ENCODE results near the gene CUTC. TPM values are rescaled to one million over a fixed set of nuclear protein-coding genes. Genes with fewer than 3 reads are reported as not detected.
"Not testable (repeated sequence)": the region's sequence is repeated elsewhere in the genome, so short reads cannot be mapped to it uniquely, and the experiment has no call there.

CUTC gene
- total RNA-seq, 1 donor from 2014 or later, result 37.2 TPM

DNA sequence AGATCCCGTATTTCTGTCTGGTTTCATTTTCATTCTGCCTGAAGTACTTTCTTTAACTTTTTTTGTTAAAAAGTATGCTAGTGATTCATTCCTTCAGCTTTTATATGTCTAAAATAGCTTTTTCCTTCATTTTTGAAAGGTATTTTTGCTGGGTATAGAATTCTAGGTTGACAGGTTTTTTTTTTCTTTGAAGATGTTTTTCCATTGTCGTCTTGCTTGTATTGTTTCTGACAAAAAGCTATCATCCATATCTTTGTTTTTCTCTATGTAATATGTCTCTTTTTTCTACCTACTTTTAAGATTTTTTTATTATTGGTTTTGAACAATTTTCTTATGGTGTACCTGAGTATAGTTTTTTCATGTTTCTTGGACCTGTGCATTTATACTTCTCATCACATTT lies 8.2 kb downstream of the CUTC start:
- no peak for ATAC-seq (ENCODE audit: poor library complexity)
- intact Hi-C loops (cut with DNase I), result no loop called here
- DNase-seq, result no peak

DNA sequence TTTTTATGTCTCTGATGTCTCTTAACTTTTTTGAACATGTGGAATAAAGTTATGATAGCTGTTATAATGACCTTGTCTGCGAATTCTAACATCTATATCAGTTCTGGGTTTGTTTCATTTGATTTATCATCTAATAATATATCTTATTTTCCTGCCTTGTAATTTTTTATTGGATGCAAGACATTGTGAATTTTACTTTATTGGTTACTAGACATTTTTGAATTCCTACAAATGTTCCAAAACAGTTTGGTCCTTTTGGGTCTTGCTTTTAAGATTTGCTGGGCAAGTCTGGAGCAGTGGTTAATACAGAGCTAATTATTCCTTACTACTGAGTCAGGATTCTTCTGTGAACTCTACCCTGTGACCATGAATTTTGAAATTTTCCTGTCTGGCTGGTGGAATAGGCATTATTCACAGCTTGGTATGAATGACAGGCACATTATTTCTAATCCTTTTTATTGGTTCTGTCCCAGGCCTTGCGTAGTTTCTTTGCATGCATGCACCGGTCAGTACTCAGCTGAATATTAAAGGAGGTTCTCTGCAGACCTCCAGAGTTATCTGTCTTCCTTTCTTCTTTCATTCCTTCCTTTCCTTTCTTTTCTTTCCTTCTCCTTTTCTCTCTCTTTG lies 9.0 kb downstream of the CUTC start:
- DNase-seq, result no peak
- intact Hi-C loops (cut with DNase I), result no loop called here
- ATAC-seq (ENCODE audit: poor library complexity), result no peak

DNA sequence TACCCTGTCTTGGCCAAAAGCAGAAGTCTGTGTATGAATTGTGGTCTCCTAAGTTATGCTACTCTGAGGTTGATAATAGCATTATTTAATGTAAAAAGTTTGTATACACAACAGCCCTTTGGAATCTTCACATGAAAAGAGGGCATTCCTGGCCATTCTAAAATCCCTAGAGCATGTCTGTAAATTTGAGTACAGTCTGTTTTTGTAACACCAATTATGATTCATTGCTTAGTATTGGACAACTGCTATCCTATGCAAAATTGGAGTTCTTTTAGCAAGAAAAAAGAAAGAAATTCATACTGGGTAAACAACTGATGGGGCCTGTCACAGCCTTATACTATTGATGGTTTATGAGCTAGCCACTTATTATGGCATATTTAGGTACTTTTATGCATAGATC lies 10.2 kb downstream of the CUTC start:
- intact Hi-C loops (cut with DNase I), result no loop called here
- DNase-seq, result no peak
- ATAC-seq (ENCODE audit: poor library complexity), result no peak

DNA sequence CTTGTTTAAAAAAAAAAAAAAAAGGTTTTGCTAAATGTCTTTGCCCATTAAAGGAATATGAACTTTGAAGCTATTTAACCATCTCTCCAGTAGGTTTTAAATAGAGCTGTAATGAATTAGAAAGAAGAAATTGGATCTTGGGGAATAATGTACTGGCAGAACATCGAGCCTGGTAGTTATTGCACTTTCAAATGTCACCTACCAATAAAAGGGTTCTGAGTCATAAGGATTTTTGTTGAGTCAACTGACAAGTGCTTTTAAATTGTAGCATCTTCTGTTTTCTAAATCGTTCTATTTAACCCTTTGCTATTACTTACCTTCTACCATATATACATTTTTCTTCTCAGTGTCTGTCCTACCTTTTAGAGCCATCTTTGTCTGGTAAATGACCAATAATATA lies 10.7 kb downstream of the CUTC start:
- intact Hi-C loops (cut with DNase I), result no loop called here
- ATAC-seq (ENCODE audit: poor library complexity), result no peak
- DNase-seq, result no peak

DNA sequence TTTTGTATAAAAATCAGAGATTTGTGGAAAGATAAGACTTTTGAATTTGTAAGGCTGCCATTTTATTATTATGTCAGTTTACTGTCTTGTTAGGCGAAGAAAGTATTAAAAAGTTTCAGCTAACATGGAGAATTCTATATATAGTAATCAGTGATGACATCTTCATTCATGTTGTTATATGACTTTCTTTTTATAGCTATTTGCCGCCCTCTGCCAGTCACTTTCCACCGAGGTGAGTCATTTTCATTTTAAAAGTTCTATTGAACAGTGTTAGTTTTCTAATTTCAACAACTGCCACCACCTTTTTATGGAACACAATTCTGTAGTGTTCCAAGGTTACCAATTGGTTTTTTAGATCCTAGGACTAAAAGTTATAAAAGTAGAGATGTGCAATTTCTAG lies 11.8 kb downstream of the CUTC start:
- DNase-seq (no peak), ATAC-seq (ENCODE audit: poor library complexity) (no peak)
- intact Hi-C loops (cut with DNase I), result no loop called here

DNA sequence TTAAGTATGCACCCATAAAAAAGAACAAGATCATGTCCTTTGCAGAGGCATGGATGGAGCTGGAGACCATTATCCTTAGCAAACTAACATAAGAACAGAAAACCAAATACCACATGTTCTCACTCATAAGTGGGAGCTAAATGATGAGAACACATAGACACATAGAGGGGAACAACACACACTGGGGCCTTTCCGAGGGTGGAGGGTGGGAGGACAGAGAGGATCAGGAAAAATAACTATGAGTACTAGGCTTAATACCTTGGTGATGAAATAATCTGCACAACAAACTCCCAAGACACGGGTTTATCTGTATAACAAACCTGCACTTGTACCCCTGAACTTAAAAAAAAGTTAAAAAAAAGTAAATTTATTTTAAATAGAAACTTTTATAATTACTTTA lies 14.1 kb downstream of the CUTC start:
- intact Hi-C loops (cut with DNase I); ATAC-seq (ENCODE audit: poor library complexity): not testable (repeated sequence)

DNA sequence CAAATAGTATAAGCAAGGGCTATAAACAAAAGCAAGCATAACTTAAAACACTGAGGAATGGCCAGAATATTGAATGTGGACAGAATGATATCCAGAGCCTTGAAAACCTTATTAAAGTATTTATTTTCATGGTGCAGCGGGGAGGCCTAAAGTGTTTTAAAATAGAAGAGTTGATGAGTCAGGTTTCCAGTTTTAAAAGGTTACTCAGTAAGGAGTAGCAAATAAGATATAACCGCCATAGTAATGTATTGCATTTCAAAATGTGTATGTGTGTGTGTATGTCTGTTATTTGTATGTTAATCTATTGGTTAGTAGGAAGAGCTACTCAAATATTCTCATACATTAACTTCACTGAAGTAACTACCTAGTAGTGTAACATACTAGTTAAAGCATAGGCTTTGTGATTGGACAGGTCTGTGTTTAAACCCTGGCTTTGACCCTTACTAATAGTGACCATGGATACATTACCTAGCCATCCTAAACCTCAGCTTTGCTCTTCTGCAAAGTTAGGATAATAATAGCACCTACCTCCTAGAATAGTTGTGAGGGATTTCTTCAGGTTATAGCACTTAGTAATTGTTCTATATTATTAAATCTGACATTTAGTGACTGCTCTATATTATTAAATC lies 16.9 kb downstream of the CUTC start:
- DNase-seq, result no peak
- intact Hi-C loops (cut with DNase I), result no loop called here
- no peak for ATAC-seq (ENCODE audit: poor library complexity)

More for the DNA sequence above, 14.1 kb downstream of the CUTC start:
- not testable (repeated sequence) for DNase-seq

DNA sequence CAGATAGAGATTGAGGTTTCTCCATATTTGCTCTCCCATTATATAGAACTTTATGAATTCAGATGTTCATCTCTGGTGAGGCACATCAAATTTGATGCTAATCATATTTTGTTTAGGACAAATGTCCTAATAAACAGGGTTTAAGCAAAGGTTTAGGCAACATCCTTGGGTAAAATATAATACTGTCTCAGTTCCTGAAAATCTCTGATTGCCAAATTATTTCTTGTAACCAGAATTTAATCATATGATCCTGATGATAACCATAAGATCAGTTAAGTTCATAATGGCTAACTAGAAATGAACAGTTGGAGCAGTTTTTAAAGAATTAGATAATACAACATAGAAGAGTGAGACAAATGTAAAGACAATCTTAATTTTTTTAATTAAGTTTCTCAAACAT lies 18.6 kb downstream of the CUTC start:
- DNase-seq (no peak), ATAC-seq (ENCODE audit: poor library complexity) (no peak)
- intact Hi-C loops (cut with DNase I), result no loop called here

DNA sequence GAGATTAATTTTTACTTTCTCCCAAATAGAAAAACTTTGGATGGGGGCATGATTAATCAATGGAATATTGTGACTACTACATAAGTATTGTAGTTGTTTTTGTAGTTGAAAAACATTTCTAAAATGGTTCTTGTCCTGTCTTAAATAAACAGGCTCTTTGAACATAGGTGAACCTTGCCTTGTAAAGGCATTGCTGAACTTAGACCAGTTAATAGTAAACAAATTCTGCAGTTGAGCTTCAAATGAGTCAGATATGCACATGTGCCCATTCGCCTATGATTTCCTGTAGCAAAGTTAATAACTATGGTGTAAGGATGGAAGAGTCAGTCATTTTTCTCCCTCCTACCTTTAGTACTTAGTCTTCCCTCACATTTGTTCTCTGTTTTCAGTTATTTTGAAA lies 22.6 kb downstream of the CUTC start:
- DNase-seq (no peak), ATAC-seq (ENCODE audit: poor library complexity) (no peak)
- intact Hi-C loops (cut with DNase I), result no loop called here

DNA sequence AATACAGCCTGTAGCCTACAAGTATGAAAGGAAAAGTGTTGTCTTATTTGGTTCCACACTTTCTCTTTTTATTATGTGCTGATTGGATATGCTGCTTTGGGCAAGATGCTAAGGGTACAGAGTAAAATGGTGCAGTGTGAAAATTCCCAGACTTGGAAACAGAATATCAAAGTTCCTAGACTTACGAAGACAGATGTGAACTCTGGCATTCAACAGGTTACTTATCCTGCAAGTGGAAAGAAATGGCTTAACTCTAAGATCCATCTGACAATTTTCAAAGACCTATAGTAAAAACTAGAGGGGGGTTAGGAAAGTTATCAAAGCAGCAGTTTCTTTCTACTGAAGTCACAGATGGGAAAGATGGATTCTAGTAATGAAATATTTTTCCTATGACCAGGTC lies 24.1 kb downstream of the CUTC start:
- ATAC-seq (ENCODE audit: poor library complexity) (no peak), DNase-seq (no peak)
- intact Hi-C loops (cut with DNase I), result no loop called here

DNA sequence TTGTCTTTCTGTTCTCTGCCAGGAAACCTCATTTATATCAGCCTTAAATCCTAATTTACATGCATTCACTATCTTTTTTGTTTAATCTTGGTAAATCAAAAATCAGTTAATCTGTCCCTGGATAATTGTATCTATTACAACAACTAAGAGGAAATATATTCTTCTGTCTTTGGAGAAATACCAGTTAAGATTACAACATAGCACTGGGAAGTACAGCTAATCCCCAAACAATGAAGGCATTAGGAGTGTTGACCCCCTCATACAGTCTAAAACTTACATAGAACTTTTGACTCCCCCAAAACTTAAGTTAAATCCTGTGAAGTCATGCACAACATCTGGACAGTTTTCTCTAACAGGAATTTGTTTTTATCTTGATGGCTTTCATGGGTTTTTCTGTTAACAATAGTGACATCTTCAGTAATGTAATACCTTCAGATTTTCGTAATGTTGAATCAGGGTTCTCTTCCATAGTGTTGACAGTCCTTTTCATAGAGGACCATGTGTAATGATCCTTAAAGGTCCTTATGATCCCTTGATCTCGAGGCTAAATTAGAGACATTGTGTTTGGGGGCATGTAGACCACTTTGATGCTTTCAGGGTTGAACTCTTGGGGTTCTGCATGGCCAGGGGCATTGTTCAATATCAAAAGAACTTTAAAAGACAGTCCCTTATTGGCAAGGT lies 26.3 kb downstream of the CUTC start:
- ATAC-seq (ENCODE audit: poor library complexity), result no peak
- DNase-seq, result no peak
- intact Hi-C loops (cut with DNase I), result no loop called here

DNA sequence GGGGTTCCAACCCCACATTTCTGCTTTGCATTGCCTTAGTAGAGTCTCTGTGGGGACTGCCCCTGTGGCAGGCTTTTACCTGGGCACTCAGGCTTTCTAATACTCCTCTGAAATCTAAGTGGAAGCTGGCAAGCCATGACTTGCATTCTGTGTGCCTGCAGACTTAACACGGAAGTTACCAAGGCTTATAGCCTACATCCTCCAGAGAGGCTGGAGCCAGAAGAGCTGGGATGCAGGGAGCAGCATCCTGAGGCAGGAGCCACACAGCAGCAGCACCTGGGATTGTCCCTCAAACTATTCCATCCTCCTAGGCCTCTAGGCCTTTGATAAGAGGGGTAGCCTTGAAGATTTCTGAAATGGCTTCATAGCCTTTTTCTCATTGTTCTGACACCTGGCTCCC lies 28.3 kb downstream of the CUTC start:
- intact Hi-C loops (cut with DNase I), result no loop called here
- ATAC-seq (ENCODE audit: poor library complexity) (no peak), DNase-seq (no peak)

DNA sequence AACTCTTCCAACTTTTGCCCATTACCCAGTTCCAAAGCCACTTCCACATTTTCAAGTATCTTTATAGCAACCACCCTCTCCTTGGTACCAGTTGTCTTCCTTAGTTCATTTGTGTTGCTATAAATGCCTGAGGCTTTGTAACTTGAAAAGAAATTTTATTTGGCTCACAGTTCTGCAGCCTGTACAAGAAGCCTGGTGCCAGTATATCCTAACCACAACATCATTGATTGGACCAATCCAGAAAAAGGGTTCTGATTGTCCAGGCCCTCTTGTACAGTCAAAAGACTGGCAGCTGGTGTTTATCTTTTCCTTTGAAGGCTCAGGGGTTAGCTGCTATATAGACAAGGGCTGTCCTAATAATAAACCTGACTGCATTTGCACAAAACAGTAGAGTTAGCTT lies 29.3 kb downstream of the CUTC start:
- DNase-seq, result no peak
- intact Hi-C loops (cut with DNase I), result no loop called here
- ATAC-seq (ENCODE audit: poor library complexity), result no peak

DNA sequence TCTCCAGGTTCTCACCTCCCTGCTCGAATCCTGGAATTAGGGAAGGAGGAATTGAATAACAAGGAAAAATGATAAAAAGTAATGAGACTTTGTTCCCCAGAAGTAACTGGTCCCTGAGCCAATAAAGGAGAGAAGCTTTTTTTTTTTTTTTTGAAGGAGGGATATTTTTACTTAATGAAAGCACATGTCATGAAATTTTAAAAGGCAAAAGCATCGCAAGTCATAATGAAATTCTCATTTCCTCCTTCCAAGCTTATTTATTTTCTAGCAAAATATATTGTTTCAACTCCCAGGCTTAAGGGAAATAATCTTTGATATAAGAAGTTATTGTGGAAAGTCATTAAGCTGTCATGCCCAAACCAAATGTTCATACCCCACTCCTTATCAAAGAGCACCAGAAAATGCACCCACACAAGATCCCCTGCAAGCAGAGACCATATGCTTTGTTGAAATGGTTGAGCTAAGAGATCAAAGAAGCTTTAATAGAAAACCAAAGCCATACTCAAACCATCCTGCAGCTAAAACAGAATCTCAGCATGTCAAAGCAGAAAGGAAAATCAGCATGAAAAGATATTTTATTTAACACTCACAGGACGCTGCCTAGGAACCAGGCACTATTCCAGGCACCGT lies 33.8 kb downstream of the CUTC start:
- ATAC-seq (ENCODE audit: poor library complexity), result no peak
- intact Hi-C loops (cut with DNase I), result no loop called here
- no peak for DNase-seq

DNA sequence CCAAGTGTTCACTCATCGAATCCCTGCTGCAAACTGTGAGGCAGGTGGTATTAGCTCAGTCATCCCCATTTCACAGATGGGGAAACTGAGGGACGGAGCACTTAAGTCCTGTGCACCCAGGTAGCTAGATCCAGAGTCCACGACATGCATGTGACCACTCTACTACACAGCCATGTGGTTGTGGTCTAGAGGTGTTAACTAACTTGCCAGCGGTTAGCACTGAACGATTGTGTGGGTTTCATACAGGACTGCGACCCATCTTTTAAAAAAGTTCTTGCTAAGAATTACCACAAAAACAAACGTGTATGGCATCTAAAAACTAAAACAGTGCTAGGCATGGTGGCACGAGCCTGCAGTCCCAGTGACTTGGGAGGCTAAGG lies 34.3 kb downstream of the CUTC start:
- DNase-seq (no peak), ATAC-seq (ENCODE audit: poor library complexity) (no peak)
- intact Hi-C loops (cut with DNase I), result no loop called here

DNA sequence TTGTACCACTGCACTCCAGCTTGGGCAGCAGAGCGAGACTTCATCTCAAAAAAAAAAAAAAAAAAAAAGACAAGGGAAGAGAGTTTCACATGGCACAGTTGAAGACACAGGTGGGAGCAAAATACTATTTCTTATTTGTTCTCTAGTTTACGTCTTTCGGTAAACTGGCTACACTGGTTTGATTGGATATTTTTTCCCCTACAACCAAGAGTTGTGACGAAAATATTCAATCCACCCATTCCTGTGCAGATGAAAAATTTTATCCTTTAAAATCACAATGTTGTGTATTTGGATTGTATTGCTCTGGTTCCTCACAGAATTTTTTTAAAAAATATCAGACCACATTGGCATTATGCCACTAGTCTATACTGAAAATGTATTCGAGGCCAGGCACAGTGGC lies 35.9 kb downstream of the CUTC start:
- intact Hi-C loops (cut with DNase I), result no loop called here
- no peak for DNase-seq
- no peak for ATAC-seq (ENCODE audit: poor library complexity)

DNA sequence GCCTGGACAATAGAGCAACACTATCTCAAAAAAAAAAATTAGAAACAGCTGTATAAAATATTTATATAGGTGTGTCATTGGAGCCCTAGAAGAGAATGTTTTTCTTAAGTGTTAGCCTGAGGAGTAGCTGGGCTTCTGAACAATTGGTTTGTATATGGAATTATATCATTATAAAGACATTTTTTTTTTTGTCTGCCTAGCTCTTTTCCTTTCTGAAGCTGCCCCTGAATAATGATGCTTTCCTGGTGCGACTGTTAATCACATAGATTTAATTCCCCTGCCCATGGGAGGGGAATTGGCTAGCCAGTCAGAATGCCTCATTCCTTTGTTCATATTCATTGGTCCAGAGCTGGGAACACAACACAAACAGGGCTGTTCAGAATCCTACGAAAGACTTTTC lies 36.5 kb downstream of the CUTC start:
- intact Hi-C loops (cut with DNase I), result no loop called here
- no peak for ATAC-seq (ENCODE audit: poor library complexity)
- DNase-seq, result no peak

DNA sequence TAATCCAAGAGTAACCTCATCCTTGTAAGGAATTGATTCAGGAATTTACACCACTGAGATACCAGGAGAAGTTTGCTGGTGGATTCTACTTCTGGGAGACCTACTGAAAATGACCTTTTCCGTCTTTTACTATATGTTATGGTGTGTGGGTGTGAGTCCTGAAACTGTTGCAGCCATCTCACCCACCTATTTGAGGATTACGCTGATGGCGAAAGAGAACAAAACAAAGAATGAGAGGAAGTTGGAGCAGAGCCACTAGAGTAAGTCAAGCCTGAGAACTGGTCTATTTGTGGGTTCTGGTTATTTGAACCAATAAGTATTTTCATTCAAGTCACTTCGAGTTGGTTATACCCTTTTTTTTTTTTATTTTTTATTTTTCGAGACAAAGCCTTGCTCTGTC lies 37.7 kb downstream of the CUTC start:
- ATAC-seq (ENCODE audit: poor library complexity) (no peak), DNase-seq (no peak)
- intact Hi-C loops (cut with DNase I), result no loop called here

DNA sequence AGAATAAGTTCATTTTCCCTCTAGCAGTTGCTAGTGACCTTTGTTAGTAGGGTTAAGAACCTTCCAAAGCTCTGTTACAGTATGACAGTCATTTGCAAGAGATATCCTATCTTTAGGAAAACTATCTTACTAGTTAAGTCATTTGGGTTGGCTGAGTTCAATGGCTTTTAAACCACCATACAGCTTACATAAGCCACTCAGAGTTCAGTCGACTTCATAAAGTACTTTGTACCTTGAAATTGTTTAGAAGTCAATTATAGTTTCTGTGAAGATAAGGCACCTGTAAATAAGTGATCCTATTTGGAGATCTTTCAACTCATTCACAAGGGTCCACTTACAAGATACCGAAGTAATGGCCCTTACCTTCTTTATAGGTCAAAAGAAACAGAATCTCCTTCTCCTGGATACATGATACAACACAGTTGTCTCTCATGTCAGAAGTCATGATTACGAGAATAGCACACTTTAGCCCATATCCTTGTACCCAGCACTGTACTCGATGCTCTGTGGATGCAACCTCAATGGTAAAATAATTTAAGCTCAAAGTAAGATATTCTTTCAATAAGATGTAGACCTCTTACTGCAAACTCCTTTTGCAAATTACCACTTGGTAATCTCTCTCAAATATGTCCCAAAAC lies 38.5 kb downstream of the CUTC start:
- ATAC-seq (ENCODE audit: poor library complexity) (no peak), DNase-seq (no peak)
- intact Hi-C loops (cut with DNase I), result no loop called here

DNA sequence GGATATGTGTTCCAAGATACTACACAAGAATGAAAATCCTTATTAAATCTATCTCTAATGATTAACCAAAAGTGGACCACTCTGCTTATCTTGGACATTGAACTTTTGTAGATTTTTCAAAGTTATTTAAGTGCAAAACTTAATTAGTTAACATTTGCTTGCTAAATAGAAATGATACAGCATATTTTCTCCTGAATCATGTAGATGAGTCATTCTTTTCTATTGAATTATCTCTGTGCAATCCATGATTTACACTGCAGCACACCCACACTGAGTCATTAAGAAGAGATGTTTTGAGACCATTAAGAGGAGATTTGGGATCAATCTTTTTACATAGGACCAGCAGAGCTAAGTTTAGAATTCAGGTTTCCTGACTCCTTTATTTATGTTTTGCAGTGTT lies 43.8 kb downstream of the CUTC start:
- DNase-seq, result no peak
- ATAC-seq (ENCODE audit: poor library complexity), result no peak
- intact Hi-C loops (cut with DNase I), result no loop called here
